Measurements from ENCODE around the gene UBE2A.

GRCh38 chrX:119624951-119625668 is 50.7 kb downstream of the UBE2A start:
- TF ChIP-seq POLR2AphosphoS5 (IDR thresholded peaks at IDR 0.05; ENCODE audit: low read depth, low read length) (no peak), POLR2A (IDR thresholded peaks at IDR 0.05; ENCODE audit: low read depth, low read length) (no peak)
